Measurements from ENCODE around the gene SBK3.

GRCh38 chr19:55559684-55560083 is 14.3 kb upstream of the SBK3 start:
- TF ChIP-seq POLR2A (IDR thresholded peaks at IDR 0.05; ENCODE audit: extremely low read depth, insufficient read length) = no peak
- TF ChIP-seq CTCF (IDR thresholded peaks at IDR 0.05; ENCODE audit: low read depth, low read length) = no peak
